SK-N-DZ (cell line): ENCODE measurements around the gene CSF1R.

Experiments
- DNase-seq: peaks from one replicate; pipeline ENCODE4 v3.0.0-alpha.2; 2015; ENCODE audit warnings: low spot score

CSF1R gene

DNA sequence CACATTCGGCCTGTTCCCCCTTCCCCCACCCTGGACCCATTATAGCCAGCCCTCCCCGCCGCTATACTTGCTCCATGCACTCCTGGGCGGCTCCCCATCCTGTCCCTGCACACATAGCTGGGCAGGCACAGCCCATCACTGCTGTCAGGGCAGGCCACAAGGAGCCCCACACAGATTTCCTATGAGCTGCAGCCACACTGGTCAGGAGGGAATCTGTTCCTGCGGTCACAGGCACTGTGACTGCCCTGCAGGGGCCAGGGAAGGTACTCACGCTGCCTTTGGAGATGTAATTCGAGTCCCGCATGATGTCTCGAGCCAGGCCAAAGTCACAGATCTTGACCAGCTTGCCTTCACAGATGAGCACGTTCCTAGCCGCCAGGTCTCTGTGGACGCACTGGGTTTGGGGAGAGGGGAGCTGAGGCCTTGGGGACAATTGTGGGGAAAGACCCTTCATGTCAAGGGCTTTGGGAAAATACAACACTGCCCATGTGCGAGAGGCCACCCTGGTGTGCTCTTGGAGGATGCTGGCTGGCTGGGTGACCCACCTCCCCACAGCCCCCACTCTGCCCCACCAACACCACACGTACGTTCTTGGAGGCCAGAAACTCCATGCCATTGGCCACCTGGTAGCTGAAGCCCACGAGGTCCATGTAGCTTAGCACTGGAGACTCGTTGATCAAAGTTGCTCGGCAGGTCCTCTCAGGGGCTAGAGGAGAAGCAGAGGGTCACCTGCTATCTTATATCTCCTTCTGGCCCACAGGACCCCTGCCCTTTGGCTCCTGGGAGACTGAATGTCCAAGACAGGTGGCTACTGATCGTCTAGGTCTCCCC, 34.5 kb upstream of the CSF1R start:
- no peak for DNase-seq

DNA sequence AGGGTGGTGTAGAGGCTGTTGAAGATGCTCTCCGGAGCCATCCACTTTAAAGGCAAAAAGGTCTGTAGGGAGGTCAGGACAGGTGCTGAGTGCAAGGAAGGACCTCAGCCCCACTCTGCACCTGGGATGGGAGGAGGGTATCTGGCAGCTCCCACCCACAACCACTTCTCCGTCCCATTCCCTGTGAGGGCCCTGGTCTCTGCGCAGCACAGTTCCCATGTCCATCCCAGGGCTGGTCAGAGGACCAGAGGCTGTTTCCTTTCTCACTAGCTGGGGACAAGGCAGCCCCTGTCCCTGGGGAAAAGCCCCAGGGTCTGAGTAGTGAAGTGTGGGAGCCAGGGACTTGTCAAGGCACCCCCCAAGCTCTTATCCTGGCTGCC, 33.7 kb upstream of the CSF1R start:
- DNase-seq: no peak

DNA sequence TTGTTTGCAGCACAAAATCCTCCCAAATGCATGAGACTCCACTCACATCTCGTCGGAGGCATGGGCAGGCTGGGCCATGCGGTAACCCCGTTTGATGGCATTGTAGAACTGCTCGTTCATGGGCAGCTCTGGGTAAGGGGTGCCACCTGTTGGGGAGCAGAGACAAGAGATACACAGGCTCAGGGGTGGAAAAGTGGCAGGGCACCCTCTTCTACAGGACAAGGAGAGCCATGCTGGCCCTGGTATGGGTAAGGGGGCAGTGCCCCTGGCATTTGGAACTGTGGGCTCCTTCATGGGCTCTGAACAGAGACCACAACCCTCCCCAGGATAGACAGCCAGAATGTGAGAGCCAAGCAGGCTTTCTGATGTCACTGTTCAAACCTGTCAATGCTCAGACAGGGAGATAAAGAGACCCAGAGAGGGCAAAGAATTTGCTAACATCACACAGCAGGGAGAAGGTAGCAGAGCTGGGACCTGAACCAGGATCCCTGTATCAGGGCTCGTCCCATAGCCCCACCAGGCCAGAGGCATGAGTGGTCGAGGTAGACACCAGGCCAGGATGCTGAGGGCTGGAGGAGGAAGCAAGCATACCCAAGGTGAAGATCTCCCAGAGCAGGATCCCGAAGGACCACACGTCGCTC, 33.2 kb upstream of the CSF1R start:
- no peak for DNase-seq

DNA sequence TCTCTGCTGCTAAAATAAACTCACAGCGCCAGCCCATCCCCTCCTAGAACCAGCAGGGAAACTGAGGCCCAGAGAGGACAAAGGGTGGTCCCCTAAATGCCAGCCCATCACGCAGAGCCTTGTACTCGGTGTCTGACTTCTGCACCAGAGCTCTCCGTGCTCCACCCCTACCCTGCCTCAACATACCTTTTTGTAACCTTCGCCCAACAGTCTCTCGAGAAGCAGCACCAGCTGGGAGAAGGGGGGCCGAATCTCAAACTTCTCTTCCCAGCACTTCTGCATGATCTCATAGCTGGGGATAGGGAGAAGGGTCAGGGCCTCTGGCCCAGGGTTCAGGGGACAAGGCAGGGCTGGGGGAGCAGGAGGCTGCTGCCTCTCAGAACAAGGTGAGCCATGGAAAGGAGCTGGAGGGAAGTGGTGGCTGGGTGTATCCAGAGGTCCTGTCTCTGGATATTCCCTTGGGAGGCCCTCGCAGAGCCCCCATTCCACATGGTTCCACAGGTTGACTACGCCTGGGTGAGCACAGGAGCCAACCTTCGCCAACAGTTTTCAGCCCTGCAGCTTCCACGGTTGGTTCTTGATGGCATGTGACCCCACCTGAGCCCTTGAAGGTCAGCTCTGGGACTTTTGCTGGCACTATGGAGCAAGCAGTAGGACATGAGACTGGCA, 32.3 kb upstream of the CSF1R start:
- DNase-seq: no peak

DNA sequence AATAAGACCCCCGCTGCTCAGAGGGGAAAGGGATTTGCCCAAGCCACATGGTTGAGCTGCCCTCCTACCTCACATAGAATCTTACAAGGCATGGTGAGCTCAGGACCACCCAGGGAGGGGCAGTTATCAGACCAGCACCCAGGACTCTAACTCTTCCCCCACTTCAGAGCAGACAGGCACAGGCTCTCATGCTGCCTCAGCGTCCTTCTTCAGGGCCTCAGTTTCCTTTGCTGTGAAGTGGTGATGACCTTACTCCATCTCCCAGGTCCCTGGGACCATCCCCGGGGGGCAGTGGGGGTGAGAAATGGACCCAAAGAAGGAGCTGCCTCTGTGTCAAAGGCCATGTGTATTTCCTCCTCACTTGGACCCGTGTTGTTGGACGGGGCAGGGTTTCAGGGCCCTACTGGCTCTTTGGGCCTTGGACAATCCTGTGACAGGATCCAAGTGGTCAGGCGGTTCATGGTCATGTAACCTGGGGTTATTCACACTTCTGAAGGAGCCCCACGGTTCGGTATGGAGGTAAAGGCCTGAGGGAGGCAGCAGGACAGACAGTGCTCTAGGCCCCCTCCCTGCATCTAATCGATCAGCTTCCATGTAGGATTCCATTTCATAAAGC, 31.7 kb upstream of the CSF1R start:
- DNase-seq: no peak

DNA sequence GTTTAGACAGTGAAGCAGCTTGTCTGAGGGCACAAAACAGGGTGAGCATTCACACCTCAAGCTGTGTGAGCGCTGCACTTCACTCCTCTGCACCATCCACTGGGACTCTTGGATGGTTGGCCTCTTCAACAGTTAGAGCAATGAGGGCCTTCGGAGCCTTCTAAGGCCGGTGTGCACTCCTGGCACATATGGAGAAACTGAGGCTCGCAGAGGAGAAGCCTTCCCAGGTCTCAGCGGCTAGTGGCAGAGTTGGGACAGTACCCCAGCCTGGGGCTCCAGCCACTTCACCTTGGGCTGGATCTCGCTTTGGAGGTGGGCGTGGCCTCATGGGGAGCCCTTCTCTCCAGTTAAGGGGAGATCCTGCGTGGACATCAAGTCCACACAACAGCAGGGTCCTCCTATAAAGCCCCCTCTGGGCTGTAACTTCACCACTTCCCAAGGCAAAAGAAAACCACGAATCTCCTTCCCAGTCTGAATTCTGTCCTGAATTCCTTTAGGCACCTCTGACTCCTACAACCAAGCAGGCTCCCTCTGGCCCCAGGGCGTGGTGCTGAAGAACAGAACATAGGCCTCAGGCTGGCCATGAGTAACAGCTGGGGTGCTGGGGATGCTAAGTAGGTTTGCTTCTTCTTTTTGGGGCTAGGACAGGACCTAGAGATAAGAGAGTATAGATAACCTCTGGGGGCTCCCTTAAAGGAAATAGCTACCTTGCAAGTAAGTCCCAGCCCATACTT, 30.5 kb upstream of the CSF1R start:
- no peak for DNase-seq

DNA sequence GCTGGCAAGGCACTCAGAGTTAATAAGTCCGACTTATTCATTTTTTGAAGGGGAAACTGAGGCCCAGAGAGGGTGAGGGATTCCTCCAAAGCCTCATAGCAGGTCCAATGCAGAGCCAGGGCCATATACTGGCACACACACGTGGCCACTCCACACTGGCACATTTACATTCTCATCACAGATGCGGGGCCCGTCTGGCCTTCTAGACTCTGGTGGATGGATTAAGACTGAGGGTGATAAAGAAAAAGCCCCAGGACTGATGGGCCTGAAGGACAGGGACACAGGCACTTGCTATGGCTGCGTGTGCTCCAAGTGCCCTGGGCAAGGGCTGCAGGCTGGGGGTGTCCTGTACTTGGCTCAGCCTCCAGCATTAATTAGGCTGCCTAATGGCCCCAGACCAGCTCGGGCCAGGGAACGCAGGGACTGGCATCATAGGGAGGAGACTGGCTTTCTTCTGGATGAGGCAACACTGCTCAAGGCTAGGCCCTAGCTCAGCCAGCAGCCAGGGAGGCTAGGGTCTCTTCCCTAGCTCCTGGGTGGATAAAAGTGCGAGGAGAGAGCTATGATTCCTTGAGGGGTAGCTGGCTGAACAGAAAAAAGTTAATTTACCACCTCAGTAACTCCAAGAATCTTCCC, 28.5 kb upstream of the CSF1R start:
- no peak for DNase-seq

DNA sequence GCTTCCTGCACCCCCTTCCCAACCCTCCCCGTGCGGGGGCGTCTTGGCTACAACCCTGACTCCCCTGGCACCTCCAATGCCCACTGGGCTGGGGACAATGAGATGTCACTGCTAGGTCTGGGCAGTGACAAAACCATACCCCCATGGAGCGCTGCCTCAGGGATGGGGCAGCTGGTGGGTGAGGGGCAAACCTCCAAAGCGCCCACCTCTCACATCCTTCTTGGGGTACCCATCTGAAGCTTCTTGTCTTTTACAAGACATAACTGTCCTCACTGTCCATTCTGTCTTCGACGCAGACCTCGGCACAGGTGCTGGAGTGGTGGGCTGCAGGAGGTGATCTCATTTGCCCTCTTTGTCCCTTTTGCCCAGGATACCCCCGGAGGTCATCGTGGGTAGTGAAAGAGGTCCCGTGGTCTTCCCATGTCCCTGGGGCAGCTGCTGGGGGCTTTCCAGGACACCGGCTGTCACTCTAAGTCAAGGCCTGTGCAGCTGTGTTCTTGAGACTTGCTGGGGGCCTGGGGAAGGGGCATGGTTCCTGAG, 27.8 kb upstream of the CSF1R start:
- DNase-seq: no peak

DNA sequence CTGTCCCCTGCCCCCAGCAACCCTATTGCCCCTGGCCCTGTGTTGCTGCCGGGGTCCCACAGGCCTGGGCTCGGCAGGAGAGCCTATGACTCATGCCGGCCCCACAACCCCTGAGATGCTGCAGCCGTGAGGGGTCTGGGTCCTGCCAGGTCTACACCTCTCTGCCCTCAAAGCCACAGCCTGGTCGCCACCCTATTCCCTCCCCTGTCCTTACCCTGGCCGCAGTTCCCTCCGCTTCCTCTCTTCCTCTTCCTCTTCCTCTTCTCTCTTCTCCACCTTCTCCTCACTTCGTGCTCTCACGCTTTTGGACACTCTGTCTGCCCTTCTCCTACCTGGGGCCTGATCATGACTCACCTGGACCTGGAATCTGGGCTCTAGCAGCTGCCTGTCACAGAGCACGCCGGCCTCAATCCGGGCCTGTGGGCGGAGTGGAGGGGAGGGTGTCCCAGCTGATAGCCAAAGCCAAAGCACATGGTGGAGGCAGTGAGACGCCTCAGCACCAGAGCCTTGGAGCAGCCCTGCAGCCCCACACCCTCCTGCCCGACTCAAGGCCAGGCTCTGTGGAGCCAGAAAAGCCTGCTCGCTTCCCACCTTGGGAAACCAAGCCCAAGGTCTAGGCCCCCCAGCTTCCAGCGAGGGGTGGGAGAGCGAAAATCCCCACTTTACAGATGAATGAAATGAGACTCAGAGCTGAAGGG, 26.8 kb upstream of the CSF1R start:
- no peak for DNase-seq

DNA sequence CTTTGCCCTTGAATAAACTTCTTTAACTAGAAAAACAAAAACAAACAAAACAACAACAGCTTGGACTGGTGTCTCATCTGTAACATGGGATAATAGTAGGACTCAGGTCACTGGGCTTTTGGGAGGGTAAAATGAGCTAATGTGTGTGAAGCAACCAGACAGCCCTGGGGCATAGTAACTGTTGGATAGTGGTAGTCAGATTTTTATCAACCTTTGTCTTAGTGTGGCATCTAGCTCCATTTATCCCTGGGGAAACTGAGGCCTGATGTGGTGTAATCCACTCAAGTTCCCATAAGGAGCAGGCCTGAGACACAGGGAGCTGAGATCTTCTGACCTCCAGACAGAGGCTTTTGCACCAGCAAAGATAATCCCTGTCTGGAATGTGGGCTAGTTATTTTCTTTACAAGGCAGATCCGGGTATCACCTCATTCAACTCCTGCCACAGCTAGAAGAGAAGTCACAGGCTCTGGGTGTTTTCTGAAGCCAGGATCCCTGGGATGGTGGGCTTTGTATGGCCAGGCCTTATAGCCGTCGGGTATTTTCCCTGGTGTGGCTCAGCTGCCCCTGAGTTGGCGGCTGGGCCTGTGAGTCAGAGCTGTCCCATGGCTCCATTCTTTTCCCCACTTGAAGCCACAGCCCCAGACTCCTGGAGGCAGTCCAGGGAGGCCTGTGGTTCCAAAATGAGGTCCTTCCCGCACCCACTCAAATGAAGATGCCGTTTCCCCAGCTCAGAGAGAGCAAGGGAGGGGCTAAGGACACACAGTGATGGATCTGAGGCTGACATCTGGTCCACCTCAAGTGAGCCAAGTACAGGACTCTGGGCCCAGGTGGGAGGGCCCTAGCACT, 26.1 kb upstream of the CSF1R start:
- DNase-seq: no peak

DNA sequence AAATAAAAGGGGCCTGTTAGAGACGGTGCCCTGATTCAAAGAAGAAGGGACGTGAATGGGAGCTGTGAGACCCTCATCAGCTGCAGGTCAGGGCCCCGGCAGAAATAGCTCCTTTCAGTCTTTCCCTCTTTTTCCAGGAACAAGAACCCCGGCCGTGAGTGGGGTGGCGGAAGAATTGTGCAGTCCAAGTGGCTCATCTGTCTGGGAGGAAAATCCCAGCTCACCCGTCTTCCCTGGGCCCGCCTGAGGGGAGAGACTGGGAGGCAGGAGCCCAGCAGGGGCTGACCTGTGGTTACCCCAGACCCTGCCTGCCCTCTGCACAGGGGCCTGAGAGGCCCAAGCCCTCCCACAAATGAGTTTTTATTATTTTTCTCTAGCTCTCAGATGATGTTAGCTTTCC, 24.8 kb upstream of the CSF1R start:
- no peak for DNase-seq

DNA sequence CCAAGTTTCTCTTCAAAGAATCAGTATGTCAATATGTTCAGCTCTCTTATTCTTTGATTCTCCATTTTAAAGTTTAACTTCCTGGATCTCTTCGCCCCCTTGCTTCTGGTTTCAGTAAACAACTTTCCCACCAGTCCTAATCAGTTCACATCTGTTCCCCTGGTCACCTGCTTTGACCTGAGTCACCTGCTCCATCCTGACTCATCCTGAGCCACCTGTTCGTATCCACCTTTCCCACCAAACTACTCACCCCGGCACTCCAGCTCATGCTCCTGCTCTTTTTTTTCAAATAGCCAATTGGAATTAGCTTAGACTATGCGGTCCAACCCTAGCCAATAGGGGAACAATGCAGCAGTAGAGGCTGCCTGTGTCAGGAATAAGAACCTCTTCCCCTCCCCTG, 23.6 kb upstream of the CSF1R start:
- DNase-seq: no peak

DNA sequence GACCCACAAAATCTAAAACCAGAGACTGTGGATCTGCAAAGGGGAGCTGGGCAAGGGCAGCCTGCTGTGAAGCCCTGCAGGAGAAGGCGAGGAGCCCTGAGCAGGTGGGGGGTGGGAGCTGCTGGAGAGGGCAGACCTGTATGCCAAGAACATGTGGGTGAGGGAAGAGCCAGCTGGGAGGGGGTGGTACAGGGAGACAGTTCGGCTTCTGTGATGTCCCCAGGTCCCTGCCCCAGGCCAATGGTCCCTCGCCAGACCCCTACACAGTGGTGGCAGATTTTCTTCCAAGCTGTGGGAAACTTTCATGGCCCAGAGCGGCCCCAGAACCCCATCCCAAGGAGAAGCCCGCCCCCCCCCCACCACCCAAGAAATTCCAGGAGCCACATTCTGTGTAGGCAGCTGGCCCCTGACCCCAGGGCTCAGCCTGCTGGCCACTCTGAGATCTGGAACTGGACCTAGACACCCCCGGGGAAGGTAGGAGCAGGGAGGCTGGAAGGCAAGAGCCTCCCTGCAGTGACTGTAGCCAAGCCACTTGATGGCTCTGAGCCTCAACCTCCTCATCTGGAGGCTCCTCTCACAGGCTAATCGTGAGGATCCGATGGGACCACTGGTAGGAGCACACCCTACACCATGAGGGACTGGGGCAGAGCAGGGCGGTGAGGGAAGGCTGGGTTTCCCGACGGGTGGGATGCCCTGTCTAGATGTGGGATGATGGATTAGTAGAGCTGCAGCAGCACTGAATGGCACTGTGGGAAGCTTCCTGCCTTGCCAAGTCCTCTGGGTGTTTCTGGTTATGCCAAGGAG, 22.6 kb upstream of the CSF1R start:
- DNase-seq: no peak

DNA sequence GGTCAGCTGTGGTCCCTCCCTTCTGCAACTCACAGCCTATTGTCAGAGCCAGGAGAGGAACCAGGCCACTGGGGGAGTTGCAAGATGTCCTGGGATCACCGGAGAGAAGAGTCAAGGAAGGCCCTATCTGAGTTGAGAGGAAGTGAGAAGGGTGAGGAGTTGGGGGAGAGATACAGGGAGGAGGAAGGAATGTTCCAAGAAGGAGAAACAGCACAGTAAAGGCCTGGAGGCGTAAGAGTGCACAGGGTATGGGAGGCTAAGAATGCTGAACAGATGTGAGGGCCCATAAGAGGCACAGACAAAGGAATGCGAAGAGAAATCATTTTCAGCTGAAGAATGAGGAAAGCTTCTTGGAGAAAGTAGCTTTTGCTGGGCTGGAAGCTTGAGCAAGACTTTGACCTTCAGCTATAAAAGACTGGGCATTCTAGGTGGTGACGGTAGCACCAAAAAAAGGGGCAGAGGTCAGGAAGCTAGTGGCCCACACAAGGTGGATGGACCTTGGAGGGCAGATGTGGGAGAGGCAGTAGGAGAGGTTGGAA, 21.6 kb upstream of the CSF1R start:
- DNase-seq: no peak

DNA sequence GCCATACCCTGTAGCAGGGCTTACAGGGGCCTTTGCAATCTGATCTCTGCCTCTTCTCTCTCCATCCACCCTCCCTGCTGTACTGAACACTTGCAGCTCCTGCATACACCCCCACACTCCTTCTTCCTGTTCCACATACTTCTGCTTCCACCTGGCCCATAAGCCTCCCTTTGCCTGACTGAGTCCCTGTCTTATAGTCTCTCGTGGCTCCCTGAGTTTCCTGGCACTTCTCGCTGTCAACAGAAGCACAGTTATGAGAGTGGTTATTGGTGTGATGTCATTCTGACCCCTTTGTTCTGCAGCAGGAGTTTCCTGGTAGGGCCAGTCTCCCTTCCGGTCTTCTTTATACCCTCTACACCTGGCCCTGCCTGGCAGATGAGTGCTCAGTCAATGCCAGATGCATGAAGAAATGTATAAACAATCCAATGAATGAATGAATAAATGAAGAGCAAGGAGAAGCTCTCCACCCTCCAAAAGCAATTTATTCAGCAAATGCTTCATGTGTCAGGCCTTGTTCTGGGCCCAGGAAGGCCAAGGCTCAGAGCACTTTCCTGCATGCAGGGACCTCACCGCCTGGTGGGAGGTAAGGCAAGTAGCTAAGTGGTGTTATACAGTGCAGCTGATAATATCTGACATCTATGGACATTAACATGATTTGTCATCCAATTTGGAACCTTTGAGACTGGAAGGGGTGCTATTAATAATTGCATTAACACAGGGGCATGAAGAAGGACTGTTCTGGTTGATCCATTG, 20.5 kb upstream of the CSF1R start:
- DNase-seq: no peak

DNA sequence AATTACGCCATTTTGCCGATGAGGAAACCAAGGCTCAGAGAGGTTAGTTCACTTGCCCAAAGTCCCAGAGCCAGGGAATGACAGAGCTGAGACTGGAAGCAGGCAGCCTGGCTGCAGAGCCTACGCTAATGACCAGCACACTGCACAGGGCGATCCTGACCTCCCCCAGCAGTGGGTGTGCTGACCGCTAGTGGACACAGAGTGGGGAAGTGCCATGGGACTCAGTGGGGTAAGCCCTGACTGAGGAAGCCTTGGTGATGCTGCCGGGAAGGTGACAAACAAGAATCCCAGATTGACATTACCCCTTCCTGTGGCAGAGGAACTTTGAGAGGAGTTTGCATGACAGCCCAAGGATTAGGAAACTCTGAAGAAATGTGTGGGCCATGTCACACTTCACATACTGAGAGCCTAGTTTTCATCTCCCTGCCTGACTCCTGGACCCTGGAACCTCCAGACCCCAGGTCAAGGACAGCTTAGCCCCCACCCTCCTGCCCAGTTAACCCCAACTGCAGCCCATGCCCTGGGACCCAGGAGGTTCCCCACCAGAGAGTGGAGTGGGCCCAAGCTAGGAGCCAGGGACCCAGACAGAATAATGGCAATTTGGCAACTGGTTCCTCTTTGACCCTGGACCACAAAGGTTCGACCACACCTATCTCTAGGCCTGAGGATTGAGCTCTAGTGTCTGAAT, 19.7 kb upstream of the CSF1R start:
- no peak for DNase-seq

DNA sequence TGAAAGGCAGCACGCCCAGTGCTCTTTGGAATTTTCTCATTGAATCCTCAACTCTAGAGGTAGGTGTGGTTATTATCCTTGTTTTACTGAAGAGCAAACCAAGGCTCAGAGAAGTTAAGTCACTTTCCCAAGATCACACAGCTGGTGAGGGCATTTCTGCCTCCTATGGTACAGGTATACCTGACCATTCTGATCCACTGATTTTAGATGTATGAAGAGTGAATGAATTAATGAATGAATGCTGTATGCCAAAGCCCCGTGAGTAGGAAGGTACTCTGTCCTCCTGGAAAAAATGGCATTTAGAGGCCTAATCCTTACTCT, 18.2 kb upstream of the CSF1R start:
- no peak for DNase-seq
